ENCODE data around the gene ROMO1.

The ROMO1 gene

DNA sequence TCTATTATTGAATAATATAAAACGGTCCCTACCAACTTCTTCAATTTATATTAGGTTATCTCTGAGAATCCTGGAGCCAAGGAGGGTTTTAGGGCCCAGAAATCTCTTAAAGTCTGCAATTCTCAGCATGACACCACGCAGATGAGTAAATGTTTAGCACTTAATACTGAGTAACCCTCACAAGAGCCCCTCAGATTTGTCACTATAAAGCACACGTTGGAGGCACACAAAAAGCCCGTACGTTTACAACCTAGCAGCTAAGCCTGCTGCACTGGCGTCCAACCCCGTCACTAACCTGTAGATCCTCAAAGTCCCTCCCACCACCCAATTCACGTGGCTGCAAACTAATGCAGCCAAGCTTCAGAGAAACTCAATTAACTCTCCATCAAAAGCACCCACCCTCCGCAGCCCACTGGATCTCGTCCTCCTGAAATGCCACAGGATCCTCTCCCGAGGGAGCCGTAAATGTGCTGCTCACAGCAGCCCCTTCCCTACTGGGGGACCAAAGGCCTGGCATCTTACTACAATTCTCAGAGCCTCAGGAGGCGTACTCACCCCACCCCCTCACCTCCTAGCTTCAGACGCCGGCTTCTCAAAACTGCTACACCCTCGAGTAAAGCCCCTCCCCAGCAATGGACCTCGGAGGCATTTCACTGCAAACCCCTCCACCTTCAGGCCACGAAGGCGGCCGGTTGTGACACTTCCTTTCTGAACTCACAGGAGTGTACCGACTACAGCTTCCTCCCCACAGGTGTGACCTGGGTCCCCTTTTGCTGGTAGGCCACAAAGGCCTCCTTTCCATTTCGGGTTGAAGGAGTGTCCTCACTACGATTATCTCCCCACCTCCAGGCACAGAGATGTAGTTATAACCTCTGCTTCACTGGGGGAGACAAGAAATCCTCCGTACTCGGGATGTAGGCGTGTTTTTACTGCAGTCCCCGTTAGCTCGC, 35.4 kb upstream of the ROMO1 start (continued):
- TF ChIP-seq ZNF664 (tag by site-specific recombination; IDR thresholded peaks at IDR 0.05) (no peak), SP3 (tag by site-specific recombination; IDR thresholded peaks at IDR 0.05) (peak; percentile 69), ZNF76 (tag by site-specific recombination; IDR thresholded peaks at IDR 0.05; ENCODE audit: borderline replicate concordance, low read depth) (no peak), ZNF146 (tag by site-specific recombination; IDR thresholded peaks at IDR 0.05) (no peak), ZNF274 (IDR thresholded peaks at IDR 0.05; ENCODE audit: low read length) (no peak), ZNF274 (tag by site-specific recombination; IDR thresholded peaks at IDR 0.05; ENCODE audit: borderline replicate concordance) (no peak), ZNF311 (tag by site-specific recombination; IDR thresholded peaks at IDR 0.05; ENCODE audit: borderline replicate concordance) (no peak), TCF7L2 (IDR thresholded peaks at IDR 0.05; ENCODE audit: borderline replicate concordance, low read depth, low read length) (no peak), ZNF426 (tag by site-specific recombination; IDR thresholded peaks at IDR 0.05) (no peak), ZNF555 (tag by site-specific recombination; conservative IDR thresholded peaks at IDR 0.05) (no peak), ZNF112 (tag by site-specific recombination; IDR thresholded peaks at IDR 0.05) (no peak), ZNF791 (tag by site-specific recombination; IDR thresholded peaks at IDR 0.05) (no peak)
- TF ChIP-seq, protein P1, sequence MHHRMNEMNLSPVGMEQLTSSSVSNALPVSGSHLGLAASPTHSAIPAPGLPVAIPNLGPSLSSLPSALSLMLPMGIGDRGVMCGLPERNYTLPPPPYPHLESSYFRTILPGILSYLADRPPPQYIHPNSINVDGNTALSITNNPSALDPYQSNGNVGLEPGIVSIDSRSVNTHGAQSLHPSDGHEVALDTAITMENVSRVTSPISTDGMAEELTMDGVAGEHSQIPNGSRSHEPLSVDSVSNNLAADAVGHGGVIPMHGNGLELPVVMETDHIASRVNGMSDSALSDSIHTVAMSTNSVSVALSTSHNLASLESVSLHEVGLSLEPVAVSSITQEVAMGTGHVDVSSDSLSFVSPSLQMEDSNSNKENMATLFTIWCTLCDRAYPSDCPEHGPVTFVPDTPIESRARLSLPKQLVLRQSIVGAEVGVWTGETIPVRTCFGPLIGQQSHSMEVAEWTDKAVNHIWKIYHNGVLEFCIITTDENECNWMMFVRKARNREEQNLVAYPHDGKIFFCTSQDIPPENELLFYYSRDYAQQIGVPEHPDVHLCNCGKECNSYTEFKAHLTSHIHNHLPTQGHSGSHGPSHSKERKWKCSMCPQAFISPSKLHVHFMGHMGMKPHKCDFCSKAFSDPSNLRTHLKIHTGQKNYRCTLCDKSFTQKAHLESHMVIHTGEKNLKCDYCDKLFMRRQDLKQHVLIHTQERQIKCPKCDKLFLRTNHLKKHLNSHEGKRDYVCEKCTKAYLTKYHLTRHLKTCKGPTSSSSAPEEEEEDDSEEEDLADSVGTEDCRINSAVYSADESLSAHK (tag by site-specific recombination; IDR thresholded peaks at IDR 0.05): no peak
- TF ChIP-seq, protein P2, sequence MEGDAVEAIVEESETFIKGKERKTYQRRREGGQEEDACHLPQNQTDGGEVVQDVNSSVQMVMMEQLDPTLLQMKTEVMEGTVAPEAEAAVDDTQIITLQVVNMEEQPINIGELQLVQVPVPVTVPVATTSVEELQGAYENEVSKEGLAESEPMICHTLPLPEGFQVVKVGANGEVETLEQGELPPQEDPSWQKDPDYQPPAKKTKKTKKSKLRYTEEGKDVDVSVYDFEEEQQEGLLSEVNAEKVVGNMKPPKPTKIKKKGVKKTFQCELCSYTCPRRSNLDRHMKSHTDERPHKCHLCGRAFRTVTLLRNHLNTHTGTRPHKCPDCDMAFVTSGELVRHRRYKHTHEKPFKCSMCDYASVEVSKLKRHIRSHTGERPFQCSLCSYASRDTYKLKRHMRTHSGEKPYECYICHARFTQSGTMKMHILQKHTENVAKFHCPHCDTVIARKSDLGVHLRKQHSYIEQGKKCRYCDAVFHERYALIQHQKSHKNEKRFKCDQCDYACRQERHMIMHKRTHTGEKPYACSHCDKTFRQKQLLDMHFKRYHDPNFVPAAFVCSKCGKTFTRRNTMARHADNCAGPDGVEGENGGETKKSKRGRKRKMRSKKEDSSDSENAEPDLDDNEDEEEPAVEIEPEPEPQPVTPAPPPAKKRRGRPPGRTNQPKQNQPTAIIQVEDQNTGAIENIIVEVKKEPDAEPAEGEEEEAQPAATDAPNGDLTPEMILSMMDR (tag by site-specific recombination; IDR thresholded peaks at IDR 0.05): no peak

DNA sequence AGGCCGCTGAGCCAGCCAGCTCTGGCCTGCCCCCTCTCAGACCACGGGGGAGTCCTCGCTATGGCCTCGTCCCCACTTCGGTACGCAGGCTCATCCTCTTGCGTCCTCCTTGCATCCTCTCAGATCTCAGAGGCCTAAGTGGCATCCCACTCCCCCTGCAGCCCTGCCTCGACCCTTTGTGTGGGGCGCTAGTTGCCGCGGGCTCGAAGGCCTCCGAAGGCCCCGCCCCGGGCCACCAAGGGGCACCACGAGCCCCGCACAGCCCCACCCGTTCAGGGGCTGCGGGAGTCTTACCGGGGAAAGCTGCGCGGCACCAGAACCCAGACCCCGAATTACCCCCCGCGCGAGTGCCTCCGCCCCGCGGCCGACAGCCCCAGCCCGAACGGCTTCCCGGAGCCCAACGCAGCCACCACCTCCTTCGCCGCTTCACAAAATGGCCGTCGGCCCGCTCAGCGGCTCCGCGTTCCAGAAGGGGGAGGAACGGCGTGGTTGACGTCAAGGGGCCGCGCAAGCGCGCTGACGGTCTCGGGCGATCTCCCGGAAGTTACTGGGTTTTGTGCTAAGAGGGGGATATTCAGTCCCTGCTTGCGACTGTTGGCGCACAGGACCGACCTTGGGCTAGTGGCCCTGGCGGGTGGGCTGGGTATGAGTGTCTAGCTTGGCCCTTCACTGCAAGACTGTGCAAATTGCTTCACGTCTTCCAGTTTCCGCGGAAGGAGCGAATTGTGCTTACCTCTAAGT, 34.6 kb upstream of the ROMO1 start, which contains the start of the genes CPNE1 and RBM12:
CPNE1 (minus strand) TSS at position 435 of the 741 bp plus-strand sequence. CDS start 31,977 bp downstream, outside the sequence.
RBM12 (minus strand) TSS at position 435 of the 741 bp plus-strand sequence. CDS start 9,578 bp downstream, outside the sequence.
- Histone ChIP-seq H3K4me3 (ENCODE audit: low read depth, low read length) (peak within 1 kb of the TSS; percentile 87), H3K36me3 (ENCODE audit: control insufficient read depth in 2 of 2, insufficient read depth in 1 of 2, low read length in 2 of 2) (peaks cover 8 to 13% of the 10 kb centered on the region in 2 experiments), H3K27ac (ENCODE audit: extremely low read depth, low read depth, low read length) (peak within 1 kb of the TSS; percentile 88), H3K9me3 (ENCODE audit: control insufficient read depth, insufficient read depth, low read depth, low read length) (no peaks in the 10 kb centered on the region), H3K4me1 (ENCODE audit: control insufficient read depth, insufficient read depth, low read length) (peaks cover 9% of the 10 kb centered on the region)
- CTCF ChIA-PET: interaction anchor here (0.7 to 1.0 kb wide), 2 partner anchors 100 to 335 kb away, joined by 3 to 5 read pairs; no protein-coding TSS in a partner anchor
- POLR2A ChIA-PET: interaction anchor here (0.5 to 3.2 kb wide), 17 partner anchors 13 to 289 kb away, joined by 3 to 16 read pairs (median 6); partner anchors contain the start of genes CEP250, NFS1, RBM39 and ROMO1
- 0 out of 2 replicates have a peak, but pooled peaks have one; percentile 11 for TF ChIP-seq ZNF138 (tag by site-specific recombination; IDR thresholded peaks at IDR 0.05; ENCODE audit: borderline replicate concordance)
- TF ChIP-seq OVOL3 (tag by site-specific recombination; IDR thresholded peaks at IDR 0.05): peak; percentile 83; the same call in 1 of the 2 replicates
- TF ChIP-seq, protein P3, sequence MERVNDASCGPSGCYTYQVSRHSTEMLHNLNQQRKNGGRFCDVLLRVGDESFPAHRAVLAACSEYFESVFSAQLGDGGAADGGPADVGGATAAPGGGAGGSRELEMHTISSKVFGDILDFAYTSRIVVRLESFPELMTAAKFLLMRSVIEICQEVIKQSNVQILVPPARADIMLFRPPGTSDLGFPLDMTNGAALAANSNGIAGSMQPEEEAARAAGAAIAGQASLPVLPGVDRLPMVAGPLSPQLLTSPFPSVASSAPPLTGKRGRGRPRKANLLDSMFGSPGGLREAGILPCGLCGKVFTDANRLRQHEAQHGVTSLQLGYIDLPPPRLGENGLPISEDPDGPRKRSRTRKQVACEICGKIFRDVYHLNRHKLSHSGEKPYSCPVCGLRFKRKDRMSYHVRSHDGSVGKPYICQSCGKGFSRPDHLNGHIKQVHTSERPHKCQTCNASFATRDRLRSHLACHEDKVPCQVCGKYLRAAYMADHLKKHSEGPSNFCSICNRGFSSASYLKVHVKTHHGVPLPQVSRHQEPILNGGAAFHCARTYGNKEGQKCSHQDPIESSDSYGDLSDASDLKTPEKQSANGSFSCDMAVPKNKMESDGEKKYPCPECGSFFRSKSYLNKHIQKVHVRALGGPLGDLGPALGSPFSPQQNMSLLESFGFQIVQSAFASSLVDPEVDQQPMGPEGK (tag by site-specific recombination; IDR thresholded peaks at IDR 0.05): peak; percentile 80
- no peak for TF ChIP-seq ZNF221 (tag by site-specific recombination; IDR thresholded peaks at IDR 0.05; ENCODE audit: borderline replicate concordance)
- no peak for TF ChIP-seq ZNF792 (tag by site-specific recombination; IDR thresholded peaks at IDR 0.05)
- TF ChIP-seq KLF17 (tag by site-specific recombination; IDR thresholded peaks at IDR 0.05): peak; percentile 88
- peak; percentile 66 for TF ChIP-seq ZBTB11 (tag by site-specific recombination; conservative IDR thresholded peaks at IDR 0.05; ENCODE audit: low read depth)
- no peak for TF ChIP-seq ZNF548 (tag by site-specific recombination; IDR thresholded peaks at IDR 0.05)
